GM12878 (cell line): ENCODE results near the gene SAXO1. TPM values are rescaled to one million over a fixed set of nuclear protein-coding genes. Genes with fewer than 3 reads are reported as not detected.

Experiments
- ATAC-seq: fragments of 200-7000 bp; cut with Tn5 transposase; 3 replicates; pipeline ENCODE4 v1.9.1; 2020; ENCODE audit warnings: mild to moderate bottlenecking, moderate library complexity
- BruUV-seq: library from RNA; stranded (reverse); fragments of 400-500 nt; replicated peaks from 2 replicates; lab custom pipeline; 2021; lab: Mats Ljungman, UMichigan
- CTCF ChIA-PET: fragments of 300-600 bp; sonication (Branson Sonifier 250); formaldehyde crosslinking; extraction: SDS; loops from one replicate; lab custom pipeline; 2021; ENCODE audit warnings: inconsistent platforms; lab: Yijun Ruan, JAX
- POLR2A ChIA-PET: fragments of 350-600 bp; formaldehyde crosslinking; extraction: SDS; loops from one replicate; lab custom pipeline; 2021; ENCODE audit warnings: inconsistent platforms; lab: Charles Lee
- RAD21 ChIA-PET: fragments of 300-600 bp; sonication (Branson Sonifier 250); formaldehyde crosslinking; loops from one replicate; lab custom pipeline; 2023; ENCODE audit warnings: antibody characterized with exemption; ENCODE audit not compliant: unreplicated experiment; lab: Charles Lee
- SMC1A ChIA-PET: fragments of 300-600 bp; sonication (Branson Sonifier 250); formaldehyde crosslinking; loops from one replicate; lab custom pipeline; 2023; ENCODE audit not compliant: unreplicated experiment, uncharacterized antibody; lab: Charles Lee
- DNase-seq: peaks from one replicate; pipeline ENCODE4 v3.0.0-alpha.2; 2011; ENCODE audit warnings: low read depth, low spot score
- FAIRE-seq: peaks from 3 replicates; lab custom pipeline; 2011; peaks lifted over from hg19 to GRCh38; lab: Jason Lieb, UNC
- H2AFZ ChIP-seq: 2 replicates; pipeline ENCODE4 v1.6.0; 2011; ENCODE audit warnings: low read depth, low read length, control low read depth; ENCODE audit not compliant: control insufficient read depth
- H3K27ac ChIP-seq: 2 replicates; pipeline ENCODE4 v1.5.1; 2011; ENCODE audit warnings: control low read depth; ENCODE audit not compliant: control insufficient read depth, insufficient read depth
- H3K27me3 ChIP-seq, 2 experiments: replicated peaks in 1 of 2; 2 replicates each; pipeline versions ENCODE4 v1.6.0 to v1.6.1; 2011; ENCODE audit warnings: low read length in 1 of 2; ENCODE audit not compliant: control insufficient read depth in 2 of 2, insufficient read depth in 2 of 2
- H3K36me3 ChIP-seq, 2 experiments: 2 replicates each; pipeline ENCODE4 v1.5.1; 2011; ENCODE audit warnings: low read length in 1 of 2; ENCODE audit not compliant: control insufficient read depth in 2 of 2, insufficient read depth in 2 of 2
- H3K4me1 ChIP-seq: 2 replicates; pipeline ENCODE4 v1.6.1; 2011; ENCODE audit warnings: mild to moderate bottlenecking, low read length, moderate library complexity, mixed read lengths; ENCODE audit not compliant: control insufficient read depth, insufficient read depth
- H3K4me2 ChIP-seq: 2 replicates; pipeline ENCODE4 v1.6.0; 2011; ENCODE audit warnings: control low read depth; ENCODE audit not compliant: control insufficient read depth, insufficient read depth
- H3K4me3 ChIP-seq: fragments of 200-600 bp; sonication (generic); 2 replicates; pipeline ENCODE4 v1.5.1; 2016
- H3K79me2 ChIP-seq: 2 replicates; pipeline ENCODE4 v1.6.0; 2011; ENCODE audit warnings: low read length; ENCODE audit not compliant: control insufficient read depth, insufficient read depth
- H3K9ac ChIP-seq: 2 replicates; pipeline ENCODE4 v1.8.0; 2011; ENCODE audit warnings: low read length, control low read depth, mixed read lengths; ENCODE audit not compliant: control insufficient read depth, insufficient read depth
- H3K9me3 ChIP-seq: replicated peaks from 3 replicates; pipeline ENCODE4 v1.5.1; 2011; ENCODE audit warnings: mild to moderate bottlenecking, low read length; ENCODE audit not compliant: control insufficient read depth, insufficient read depth
- H4K20me1 ChIP-seq: 2 replicates; pipeline ENCODE4 v1.6.0; 2011; ENCODE audit not compliant: control insufficient read depth, insufficient read depth
- JUNB ChIP-seq: IDR thresholded peaks from 2 replicates; pipeline ENCODE4 v1.6.1; 2016; ENCODE audit warnings: antibody characterized with exemption, mild to moderate bottlenecking
- LARP7 ChIP-seq: fragments of 450-650 bp; IDR thresholded peaks from 2 replicates; pipeline ENCODE4 v1.6.1; 2017; ENCODE audit warnings: mild to moderate bottlenecking
- MYB ChIP-seq: fragments of 150-350 bp; IDR thresholded peaks from 2 replicates; pipeline ENCODE4 v1.6.1; 2014; ENCODE audit warnings: mild to moderate bottlenecking, low read depth, low read length, borderline replicate concordance
- NRF1 ChIP-seq: conservative IDR thresholded peaks from 2 replicates; pipeline ENCODE4 v1.6.1; 2011; ENCODE audit warnings: mild to moderate bottlenecking, low read depth, low read length, improper control_type of control experiment
- ZNF207 ChIP-seq: fragments of 450-650 bp; IDR thresholded peaks from 2 replicates; pipeline ENCODE4 v1.6.1; 2014; ENCODE audit warnings: antibody characterized with exemption, mild to moderate bottlenecking, borderline replicate concordance
- WGBS: methylation state at CpG from one replicate; pipeline ENCODE4 v1.1.6; 2016; ENCODE audit warnings: low lambda C conversion rate; ENCODE audit not compliant: insufficient replicate concordance, insufficient coverage; ENCODE audit errors: missing lambda C conversion rate; 5-methylcytosine and 5-hydroxymethylcytosine counted together
- in situ Hi-C: fragments of 300-500 bp; cut with MboI; formaldehyde crosslinking; loops from 9 replicates; pipeline ENCODE4 v1.14.3; 2018; ENCODE audit warnings: mixed read lengths
- intact Hi-C: fragments of 100-400 bp; cut with micrococcal nuclease; formaldehyde crosslinking; loops from one replicate; pipeline ENCODE4 v1.14.2; 2022; ENCODE audit not compliant: unreplicated experiment
- polyA plus RNA-seq, 11 experiments: library from polyadenylated mRNA; depleted of rRNA in 4 of 11; unstranded in 6 of 11; stranded (reverse) in 5 of 11; fragments of >200 nt; fragmentation: Nextera tagmentation in 4 of 11; fragmentation: Illumina TruSeq in 1 of 11; extraction: Ambion mirVana in 4 of 11; extraction: Trizol in 1 of 11; gene quantifications; 1 replicate in 1 of 11; 2 replicates in 10 of 11; pipeline versions ENCODE4 v1.2.1 to v1.2.3, GENCODE V29; 2011 to 2016; ENCODE audit warnings: inconsistent platforms in 2 of 11, missing spikeins in 2 of 11, low read depth in 1 of 11
- total RNA-seq, 4 experiments: library from RNA; depleted of rRNA in 3 of 4; stranded (reverse); fragments of >200 nt in 3 of 4; fragmentation: Illumina TruSeq in 1 of 4; extraction: Trizol in 1 of 4; gene quantifications; 2 replicates each; pipeline versions ENCODE4 v1.2.1 to v1.2.3, GENCODE V29; 2013 to 2021

Gene SAXO1
- total and polyA plus RNA-seq, 10 of the 15 experiments (the other 5 are each of a cell fraction or from before 2014, with no cell fraction given): under 0.01 to 0.01 TPM; not detected in 8

DNA sequence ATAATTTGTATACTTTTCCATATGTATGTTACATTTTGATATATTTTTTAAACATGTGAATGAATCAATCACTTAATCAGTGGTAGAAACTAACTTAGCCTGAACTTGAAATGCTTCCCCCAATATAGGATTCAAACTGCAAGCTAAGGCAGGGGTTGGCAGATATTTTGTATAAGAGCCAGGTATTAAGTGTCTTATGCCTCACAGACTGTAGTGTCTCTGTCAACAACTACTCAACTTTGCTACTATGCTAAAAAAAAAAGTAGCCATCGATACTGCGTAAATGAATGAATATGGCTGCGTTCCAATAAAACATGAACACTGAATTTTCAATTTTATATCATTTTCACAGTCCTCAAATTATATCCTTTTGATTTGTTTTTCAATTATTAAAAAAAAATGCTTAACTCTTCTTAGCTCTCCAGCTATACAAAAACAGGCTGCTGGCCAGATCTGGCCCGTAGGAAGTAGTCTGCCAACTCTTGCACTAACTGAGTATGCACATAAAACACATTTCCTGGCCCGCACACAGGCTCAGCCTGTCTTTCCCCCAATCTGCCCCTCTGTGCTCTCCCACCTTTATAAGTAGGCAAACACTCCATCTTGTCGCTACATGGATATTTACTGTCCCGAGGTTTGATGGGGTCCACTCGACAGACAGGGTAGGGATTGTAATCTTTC is 91.8 kb downstream of the SAXO1 start:
- in situ Hi-C loops (no loop called here), intact Hi-C loops (no loop called here)
- DNase-seq (no peak), ATAC-seq (no peak), FAIRE-seq (no peak)
- H3K4me1 ChIP-seq: no peaks in the 10 kb centered on the region
- no peaks in the 10 kb centered on the region for H3K79me2 ChIP-seq
- H4K20me1 ChIP-seq: no peaks in the 10 kb centered on the region
- RAD21 ChIA-PET: no interaction called here
- no peak overlapping the region for H3K4me2 ChIP-seq
- H3K4me3 ChIP-seq: no peak overlapping the region
- H3K9ac ChIP-seq: no peak overlapping the region
- no TSS peak for BruUV-seq
- POLR2A ChIA-PET: no interaction called here
- no peaks in the 10 kb centered on the region; a peak in 1 of 4 replicates for H3K27me3 ChIP-seq
- WGBS: 69% methylated on average over 8 of the region's 8 CpGs
- TF ChIP-seq ZNF207: no peak
- no peak overlapping the region for H2AFZ ChIP-seq
- no peaks in the 10 kb centered on the region for H3K36me3 ChIP-seq
- CTCF ChIA-PET: no interaction called here
- no peak overlapping the region for H3K27ac ChIP-seq
- no peaks in the 10 kb centered on the region for H3K9me3 ChIP-seq
- SMC1A ChIA-PET: no interaction called here

DNA sequence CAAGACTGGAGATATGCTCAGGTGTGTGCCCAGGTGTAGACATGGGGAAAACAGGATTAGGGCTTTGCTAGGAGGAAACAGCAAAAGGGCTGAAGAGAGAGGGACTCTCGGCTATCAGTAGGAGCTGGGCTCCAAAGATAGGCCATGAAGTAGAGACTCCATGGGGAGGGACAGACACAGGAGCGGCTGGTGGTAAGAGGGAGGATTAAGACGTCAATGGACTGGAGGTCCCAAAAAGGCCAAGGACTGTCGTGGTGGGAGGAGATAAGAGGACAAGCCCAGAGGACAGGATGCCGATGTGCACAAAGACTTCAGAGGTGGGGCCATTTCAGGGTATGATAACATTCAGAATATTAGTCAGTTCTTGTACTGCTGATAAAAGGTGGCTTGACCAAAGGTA is 93.1 kb downstream of the SAXO1 start:
- POLR2A ChIA-PET: no interaction called here
- Histone ChIP-seq H3K36me3 (no peaks in the 10 kb centered on the region), H3K27ac (no peak overlapping the region), H3K9ac (no peak overlapping the region), H3K4me1 (no peaks in the 10 kb centered on the region), H3K9me3 (no peaks in the 10 kb centered on the region), H3K79me2 (no peaks in the 10 kb centered on the region), H2AFZ (no peak overlapping the region), H3K4me3 (no peak overlapping the region), H4K20me1 (no peaks in the 10 kb centered on the region), H3K4me2 (no peak overlapping the region), H3K27me3 (no peaks in the 10 kb centered on the region; a peak in 1 of 4 replicates)
- intact Hi-C loops: no loop called here
- ATAC-seq (no peak), FAIRE-seq (no peak), DNase-seq (no peak)
- no peak for TF ChIP-seq LARP7
- no peak for TF ChIP-seq JUNB
- TF ChIP-seq NRF1: no peak
- no peak for TF ChIP-seq MYB
- in situ Hi-C loops: no loop called here
- CTCF ChIA-PET: no interaction called here
- RAD21 ChIA-PET: no interaction called here
- WGBS: 22% methylated on average over 5 of the region's 5 CpGs
- BruUV-seq: no TSS peak
- SMC1A ChIA-PET: interaction anchor here (1.0 kb wide), 1 partner anchor 11 kb away, joined by 3 read pairs; no protein-coding TSS in a partner anchor
